GM18502 (cell line): ENCODE measurements around the gene IL18BP.

Source experiments
- ATAC-seq: cut with Tn5 transposase; IDR thresholded peaks from one replicate; pipeline ENCODE4 v1.9.1; 2021; ENCODE audit warnings: mild to moderate bottlenecking; ENCODE audit not compliant: unreplicated experiment, poor library complexity

Gene IL18BP

DNA sequence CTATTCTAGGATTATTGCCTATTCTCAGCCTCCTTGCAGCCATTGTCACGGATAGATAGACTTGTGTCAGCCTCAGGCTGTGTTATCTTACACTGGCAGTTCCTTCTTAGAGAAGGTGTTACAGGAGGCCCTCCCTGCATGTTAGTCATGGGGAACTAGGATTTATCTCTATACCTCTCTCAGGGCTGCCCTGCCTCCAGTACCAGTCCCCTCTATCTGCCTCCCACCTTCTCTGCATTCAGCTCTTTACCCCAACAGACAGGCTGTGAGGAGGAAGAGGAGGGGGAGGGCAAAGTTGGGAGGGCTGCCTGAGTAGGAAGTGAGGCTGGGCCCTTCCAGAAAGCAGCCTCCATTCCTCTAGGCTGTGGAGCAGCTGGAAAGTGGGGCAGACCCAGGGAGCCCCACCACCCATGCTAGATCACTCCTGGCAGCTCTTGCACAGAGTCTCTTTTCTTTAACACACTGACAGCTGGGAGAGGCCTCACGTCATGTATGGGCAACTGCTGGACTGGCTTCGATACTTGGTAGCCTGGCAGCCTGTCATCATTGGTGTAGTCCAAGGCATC, 2.9 kb upstream of the IL18BP start:
- ATAC-seq = no peak

DNA sequence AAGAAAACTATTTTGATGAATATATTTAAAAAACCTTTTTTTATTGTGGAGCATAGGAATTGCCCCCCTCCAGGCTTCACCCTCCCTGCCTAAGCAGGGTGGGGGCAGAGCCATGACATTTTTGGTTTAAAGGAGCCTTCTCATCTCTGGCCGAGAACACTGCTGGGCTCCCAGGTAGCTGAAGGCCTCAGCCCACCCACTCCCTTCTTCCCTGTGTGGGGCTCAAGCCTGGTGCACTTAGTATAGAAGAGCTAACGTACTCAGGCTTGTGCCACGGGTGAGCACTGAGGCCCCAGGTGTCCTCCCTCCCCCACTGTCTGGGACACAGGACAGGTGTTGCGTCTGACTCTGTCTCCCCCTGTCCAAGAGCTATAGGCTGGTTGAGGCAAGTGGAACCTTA, 2.2 kb upstream of the IL18BP start:
- no peak for ATAC-seq

DNA sequence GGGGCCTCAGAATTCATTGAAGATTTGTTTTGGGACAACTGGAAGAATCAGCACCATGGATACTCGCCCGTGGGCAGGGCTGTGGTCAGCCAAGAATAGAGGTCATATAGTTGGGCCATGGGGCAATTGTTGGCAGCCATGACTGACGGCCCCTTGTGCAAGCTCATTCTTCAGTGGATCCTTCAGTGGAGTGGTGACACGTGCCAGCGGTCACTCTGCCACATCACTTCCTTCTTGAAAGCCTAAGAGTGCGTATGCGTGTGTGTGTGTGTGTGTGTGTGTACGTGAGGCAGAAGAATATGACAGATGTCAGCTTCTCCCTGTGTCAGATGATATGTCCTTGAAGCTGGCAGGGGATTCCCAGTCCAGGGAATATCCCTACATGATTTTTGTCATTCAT, 1.8 kb upstream of the IL18BP start:
- no peak for ATAC-seq

DNA sequence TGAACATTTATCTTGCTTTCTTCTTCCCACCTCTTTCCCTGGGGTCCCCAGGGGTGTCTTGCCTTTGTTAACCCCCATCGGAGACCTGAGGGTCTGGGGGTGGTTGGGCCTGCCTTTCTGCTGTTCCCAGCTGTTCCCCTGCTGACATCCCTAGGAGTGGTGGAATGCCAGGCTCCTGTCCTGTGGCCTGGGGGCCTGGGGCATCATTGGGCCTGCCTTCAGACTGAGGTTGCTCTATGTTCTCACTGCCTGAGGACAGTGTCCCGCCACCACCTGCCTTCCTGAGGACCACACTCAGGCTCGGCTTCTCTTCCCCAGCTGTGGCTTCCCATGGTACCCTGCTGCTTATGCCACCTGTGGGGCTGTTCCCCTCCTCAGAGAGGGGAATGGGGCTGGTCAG, 1.1 kb upstream of the IL18BP start:
- ATAC-seq = no peak

DNA sequence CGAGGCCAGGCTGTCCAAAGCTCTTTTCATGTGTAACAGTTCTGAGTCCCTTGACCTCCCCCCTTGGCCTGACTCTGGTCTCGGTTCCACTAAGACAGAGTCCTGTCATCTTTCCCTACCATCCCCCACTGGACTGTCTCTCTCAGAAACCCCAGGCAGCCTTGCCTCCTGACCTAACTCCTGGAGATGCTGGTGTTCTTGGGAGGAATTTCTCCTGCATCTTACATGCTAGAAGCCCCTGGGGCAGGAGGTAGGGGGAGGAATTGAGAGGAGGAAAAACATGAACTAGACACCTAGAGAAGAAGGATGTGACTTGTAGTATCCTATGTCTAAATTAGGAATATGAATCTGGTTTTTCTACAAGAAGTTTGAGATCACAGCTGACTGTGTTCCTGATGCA, 648 bp upstream of the IL18BP start:
- no peak for ATAC-seq

DNA sequence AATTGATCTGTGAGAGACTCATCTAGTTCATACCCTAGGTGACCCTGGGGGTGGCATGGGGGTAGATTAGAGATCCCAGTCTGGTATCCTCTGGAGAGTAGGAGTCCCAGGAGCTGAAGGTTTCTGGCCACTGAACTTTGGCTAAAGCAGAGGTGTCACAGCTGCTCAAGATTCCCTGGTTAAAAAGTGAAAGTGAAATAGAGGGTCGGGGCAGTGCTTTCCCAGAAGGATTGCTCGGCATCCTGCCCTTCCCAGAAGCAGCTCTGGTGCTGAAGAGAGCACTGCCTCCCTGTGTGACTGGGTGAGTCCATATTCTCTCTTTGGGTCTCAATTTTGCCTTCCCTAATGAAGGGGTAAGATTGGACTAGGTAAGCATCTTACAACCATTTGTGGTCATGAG, 653 bp downstream of the IL18BP start:
- no peak for ATAC-seq

- ATAC-seq = no peak
Observed at GRCh38 chr11:71999798-72000197, 1.1 kb downstream of the IL18BP start.

DNA sequence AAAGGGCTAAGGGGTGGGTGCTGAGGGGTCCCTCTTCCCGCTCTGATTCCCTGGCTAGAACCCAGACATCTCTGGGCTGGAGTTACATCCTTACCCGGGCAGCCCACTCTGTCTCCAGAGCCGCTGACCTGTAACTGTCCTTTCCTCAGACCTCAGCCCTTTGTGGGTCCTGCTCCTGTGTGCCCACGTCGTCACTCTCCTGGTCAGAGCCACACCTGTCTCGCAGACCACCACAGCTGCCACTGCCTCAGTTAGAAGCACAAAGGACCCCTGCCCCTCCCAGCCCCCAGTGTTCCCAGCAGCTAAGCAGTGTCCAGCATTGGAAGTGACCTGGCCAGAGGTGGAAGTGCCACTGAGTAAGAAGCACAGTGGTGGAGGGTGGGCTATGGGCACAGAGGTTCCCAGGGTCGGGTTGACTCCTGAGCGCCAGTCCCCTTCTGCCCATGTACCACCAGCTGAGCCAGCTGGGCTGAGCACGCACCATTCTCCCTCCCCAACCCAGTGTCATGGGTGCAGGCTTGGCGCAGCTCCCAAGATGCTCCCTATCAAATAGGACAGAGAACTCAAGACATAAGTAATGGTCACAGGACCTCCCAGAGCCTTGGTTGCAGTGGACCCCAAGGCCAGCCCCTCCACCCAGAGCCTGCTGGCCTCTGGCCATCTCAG, 1.6 kb downstream of the IL18BP start:
- no peak for ATAC-seq

DNA sequence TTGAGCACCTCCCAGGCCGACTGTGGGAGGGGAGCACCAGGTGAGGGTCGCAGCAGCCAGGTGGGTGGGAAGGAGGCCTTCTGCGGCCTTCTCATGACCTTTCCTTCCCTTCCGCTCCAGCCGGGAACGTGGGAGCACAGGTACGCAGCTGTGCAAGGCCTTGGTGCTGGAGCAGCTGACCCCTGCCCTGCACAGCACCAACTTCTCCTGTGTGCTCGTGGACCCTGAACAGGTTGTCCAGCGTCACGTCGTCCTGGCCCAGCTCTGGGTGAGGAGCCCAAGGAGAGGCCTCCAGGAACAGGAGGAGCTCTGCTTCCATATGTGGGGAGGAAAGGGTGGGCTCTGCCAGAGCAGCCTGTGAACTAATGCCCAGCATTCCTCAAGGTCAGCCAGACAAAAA, 2.6 kb downstream of the IL18BP start:
- ATAC-seq = no peak

GRCh38 chr11:72001834-72002591, 3.3 kb downstream of the IL18BP start:
- ATAC-seq = no peak

- no peak for ATAC-seq
Observed at GRCh38 chr11:72002841-72003775, 4.4 kb downstream of the IL18BP start.

DNA sequence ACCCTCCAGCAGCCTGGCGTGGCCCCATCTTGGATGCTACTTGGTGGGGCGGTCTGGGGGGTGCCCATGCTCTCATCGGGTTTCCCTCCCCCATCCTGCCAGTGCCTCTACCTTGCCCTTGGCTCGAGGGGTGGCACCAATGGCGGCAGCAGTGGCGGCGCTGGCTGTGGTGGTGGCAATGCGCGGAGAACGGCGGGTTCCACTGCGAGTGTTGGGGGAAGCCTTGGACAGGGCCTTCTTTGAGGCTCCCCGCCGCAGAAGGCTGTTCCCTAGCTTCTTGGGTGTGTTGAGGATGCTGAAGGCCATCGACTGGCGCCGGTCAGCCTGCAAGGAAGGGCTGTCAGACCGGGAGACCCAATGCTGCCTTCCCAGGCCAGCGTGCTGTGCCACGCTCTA, 5.1 kb downstream of the IL18BP start:
- no peak for ATAC-seq

DNA sequence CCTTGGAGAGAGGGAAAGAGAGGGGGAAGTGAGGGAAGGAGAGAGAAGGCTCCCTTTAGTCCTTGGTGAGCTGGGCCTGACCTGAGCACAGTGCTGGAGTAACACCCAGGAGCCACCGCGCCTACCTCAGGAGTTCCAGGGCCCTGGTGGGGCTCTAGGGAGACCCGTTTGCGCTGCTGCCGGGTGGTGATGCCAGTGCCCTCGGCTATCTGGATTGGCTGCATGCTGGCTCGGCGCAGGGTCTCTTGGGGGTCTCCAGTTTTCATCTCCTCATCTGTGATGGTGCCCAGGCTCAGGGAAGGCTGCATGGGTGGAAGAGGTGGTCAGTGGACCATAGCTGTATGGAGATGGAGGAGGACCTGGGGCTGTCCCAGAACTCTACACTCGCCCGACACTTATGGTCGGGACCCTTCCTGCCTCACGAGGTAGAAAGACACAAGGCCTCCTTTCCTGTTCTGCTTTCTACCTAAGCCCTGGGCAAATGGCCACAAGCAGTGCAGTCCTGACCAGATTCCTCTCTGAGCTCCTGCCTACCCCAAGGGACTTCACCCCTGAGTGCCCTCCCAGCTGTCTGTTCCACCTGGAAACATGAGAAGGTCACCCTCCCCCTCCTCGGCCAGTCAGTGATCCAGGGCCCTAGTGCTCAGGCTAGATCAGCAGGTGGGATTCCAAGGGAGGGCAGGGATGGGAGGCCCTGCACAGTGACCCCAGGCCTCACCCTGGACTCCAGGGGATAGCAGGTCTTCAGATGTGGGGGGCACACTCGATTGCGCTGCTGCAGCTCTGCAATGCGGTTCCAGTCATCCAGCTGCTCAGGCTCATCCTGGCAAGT, 6.0 kb downstream of the IL18BP start:
- no peak for ATAC-seq

- ATAC-seq = no peak
Observed at GRCh38 chr11:72005347-72006260, 6.9 kb downstream of the IL18BP start.

- no peak for ATAC-seq
Observed at GRCh38 chr11:72006309-72007088, 7.8 kb downstream of the IL18BP start.

GRCh38 chr11:72007089-72007476, 8.4 kb downstream of the IL18BP start:
- no peak for ATAC-seq

DNA sequence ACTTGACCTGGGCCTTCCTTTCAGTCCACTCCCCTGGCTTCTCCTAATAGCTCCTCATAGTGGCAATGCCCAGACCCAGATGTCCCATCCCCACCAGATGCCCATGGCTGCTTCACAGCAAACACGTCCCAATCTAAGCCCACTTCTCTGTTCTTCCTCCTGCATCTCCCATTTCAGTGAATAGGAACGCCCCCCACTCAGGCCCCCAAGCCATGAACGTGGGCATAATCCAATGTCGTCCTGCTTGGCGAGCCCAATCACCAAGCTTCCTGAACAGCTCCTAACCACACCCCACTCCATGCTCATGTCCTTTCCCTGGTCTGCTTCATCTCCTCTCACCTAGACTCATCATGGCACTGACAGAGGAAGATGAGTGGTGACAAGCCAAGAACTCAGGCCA, 8.9 kb downstream of the IL18BP start:
- no peak for ATAC-seq

DNA sequence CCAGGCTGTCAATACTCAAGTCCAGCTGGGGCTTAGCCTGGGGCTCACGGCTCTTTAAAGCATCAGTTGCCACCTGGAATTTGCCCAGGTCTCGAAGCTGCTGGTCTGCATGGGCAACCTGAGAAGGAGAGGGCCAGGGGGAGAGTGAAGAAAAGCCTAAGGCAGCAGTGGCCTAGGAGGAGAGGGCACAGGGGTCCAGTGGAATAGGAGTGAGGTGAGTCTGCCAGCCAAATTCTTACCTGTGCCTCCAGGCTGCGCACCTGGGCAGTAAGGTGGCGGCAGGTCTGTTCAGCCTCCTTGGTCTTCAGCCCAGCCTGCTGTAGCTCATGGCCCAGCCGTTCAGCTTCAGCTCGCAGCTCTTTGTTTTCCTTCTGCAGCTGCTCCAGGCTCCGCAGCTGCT, 10.0 kb downstream of the IL18BP start:
- ATAC-seq = no peak
